Panc1 (cell line): ENCODE results near the gene ZC2HC1B.

Experiments
- CTCF ChIP-seq: fragments of 450-650 bp; IDR thresholded peaks from 2 replicates; pipeline ENCODE4 v1.5.1; 2017; ENCODE audit warnings: mild to moderate bottlenecking
- POLR2AphosphoS5 ChIP-seq: IDR thresholded peaks from 2 replicates; pipeline ENCODE4 v1.6.1; 2012; ENCODE audit warnings: mild to moderate bottlenecking, low read depth, low read length, moderate library complexity
- REST ChIP-seq, 2 experiments: IDR thresholded peaks; 2 replicates each; pipeline ENCODE4 v1.6.1; 2011 to 2012; ENCODE audit warnings: low read depth in 2 of 2, control low read depth in 1 of 2, low read length in 1 of 2, mild to moderate bottlenecking in 1 of 2, moderate library complexity in 1 of 2; ENCODE audit not compliant: insufficient read depth in 1 of 2

GRCh38 chr6:143973097-143973966 is 109.1 kb downstream of the ZC2HC1B start:
- TF ChIP-seq CTCF (no peak), POLR2AphosphoS5 (no peak), REST (IDR thresholded peaks at IDR 0.05; ENCODE audit: insufficient read depth in 1 of 2, low read depth in 2 of 2, low read length in 1 of 2) (no peak)
